SU-DHL-6 (cell line): ENCODE data around the gene COL4A1.

Experiments used
- EZH2phosphoT487 ChIP-seq: fragments of 200-600 bp; sonication (generic), shearing (Covaris generic); conservative IDR thresholded peaks from 2 replicates; pipeline ENCODE4 v1.6.1; 2018; ENCODE audit warnings: mild to moderate bottlenecking, antibody characterized with exemption, low read length, moderate library complexity, mixed read lengths
- TF ChIP-seq, protein P1 (sequence below): fragments of 200-600 bp; sonication (generic); IDR thresholded peaks from one replicate; pipeline ENCODE4 v1.5.1; 2017; ENCODE audit warnings: antibody characterized with exemption, mild to moderate bottlenecking, low read length, moderate library complexity; ENCODE audit not compliant: insufficient read depth, poor library complexity, severe bottlenecking

DNA sequence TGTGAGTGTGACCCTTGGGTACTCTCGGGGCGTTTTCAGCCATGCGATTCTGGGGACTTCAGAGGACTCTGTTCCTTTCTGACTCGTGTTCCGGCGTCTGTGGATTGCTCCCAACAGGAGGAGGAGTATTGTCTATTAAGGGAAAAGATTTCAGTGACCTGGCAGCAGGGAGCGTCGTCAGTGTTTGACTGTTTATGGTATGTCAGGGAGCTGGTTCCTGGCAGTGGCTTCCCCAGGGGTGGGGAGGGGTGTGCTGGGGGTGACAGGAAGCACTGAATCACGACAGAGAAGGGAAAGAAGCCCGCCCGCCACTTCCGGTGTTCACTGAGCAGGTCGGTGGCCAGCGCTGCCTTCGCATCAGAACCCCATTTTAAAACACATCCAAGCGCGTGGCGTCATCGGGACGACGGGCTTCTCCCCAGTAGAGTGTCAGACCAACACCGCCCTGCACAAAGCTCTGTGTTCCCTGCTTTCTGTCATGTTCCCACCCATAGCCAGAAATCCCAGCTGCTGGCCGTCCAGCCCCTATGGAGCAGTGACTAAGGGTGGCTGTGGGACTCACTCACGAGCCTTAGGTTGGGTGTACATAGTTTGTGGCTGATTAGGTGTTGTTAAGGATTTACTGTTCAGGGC lies 34.0 kb upstream of the COL4A1 start:
- no peak for TF ChIP-seq EZH2phosphoT487
- TF ChIP-seq, protein P1, sequence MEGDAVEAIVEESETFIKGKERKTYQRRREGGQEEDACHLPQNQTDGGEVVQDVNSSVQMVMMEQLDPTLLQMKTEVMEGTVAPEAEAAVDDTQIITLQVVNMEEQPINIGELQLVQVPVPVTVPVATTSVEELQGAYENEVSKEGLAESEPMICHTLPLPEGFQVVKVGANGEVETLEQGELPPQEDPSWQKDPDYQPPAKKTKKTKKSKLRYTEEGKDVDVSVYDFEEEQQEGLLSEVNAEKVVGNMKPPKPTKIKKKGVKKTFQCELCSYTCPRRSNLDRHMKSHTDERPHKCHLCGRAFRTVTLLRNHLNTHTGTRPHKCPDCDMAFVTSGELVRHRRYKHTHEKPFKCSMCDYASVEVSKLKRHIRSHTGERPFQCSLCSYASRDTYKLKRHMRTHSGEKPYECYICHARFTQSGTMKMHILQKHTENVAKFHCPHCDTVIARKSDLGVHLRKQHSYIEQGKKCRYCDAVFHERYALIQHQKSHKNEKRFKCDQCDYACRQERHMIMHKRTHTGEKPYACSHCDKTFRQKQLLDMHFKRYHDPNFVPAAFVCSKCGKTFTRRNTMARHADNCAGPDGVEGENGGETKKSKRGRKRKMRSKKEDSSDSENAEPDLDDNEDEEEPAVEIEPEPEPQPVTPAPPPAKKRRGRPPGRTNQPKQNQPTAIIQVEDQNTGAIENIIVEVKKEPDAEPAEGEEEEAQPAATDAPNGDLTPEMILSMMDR = no peak
